Measurements from ENCODE around the gene ORM2.
"Not testable (repeated sequence)": the region's sequence is repeated elsewhere in the genome, so short reads cannot be mapped to it uniquely, and the experiment has no call there.

GRCh38 chr9:114329625-114330022 is at the start of gene ORM2:
- TF ChIP-seq, protein P1, sequence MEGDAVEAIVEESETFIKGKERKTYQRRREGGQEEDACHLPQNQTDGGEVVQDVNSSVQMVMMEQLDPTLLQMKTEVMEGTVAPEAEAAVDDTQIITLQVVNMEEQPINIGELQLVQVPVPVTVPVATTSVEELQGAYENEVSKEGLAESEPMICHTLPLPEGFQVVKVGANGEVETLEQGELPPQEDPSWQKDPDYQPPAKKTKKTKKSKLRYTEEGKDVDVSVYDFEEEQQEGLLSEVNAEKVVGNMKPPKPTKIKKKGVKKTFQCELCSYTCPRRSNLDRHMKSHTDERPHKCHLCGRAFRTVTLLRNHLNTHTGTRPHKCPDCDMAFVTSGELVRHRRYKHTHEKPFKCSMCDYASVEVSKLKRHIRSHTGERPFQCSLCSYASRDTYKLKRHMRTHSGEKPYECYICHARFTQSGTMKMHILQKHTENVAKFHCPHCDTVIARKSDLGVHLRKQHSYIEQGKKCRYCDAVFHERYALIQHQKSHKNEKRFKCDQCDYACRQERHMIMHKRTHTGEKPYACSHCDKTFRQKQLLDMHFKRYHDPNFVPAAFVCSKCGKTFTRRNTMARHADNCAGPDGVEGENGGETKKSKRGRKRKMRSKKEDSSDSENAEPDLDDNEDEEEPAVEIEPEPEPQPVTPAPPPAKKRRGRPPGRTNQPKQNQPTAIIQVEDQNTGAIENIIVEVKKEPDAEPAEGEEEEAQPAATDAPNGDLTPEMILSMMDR (IDR thresholded peaks at IDR 0.05; ENCODE audit: low read depth, low read length): not testable (repeated sequence)
- TF ChIP-seq EZH2phosphoT487 (IDR thresholded peaks at IDR 0.05; ENCODE audit: low read depth): not testable (repeated sequence)

Measured in OCI-LY3 (cell line).